GM11168 (cell line): ENCODE measurements around the gene MYCBP2.
"Not testable (repeated sequence)": the region's sequence is repeated elsewhere in the genome, so short reads cannot be mapped to it uniquely, and the experiment has no call there.

Source experiments
- in situ Hi-C: fragments of 300-500 bp; cut with MboI; formaldehyde crosslinking; loops from one replicate; pipeline ENCODE4 v1.12.0; 2022; ENCODE audit warnings: low sequenced_read_pairs; ENCODE audit not compliant: unreplicated experiment

Gene MYCBP2

DNA sequence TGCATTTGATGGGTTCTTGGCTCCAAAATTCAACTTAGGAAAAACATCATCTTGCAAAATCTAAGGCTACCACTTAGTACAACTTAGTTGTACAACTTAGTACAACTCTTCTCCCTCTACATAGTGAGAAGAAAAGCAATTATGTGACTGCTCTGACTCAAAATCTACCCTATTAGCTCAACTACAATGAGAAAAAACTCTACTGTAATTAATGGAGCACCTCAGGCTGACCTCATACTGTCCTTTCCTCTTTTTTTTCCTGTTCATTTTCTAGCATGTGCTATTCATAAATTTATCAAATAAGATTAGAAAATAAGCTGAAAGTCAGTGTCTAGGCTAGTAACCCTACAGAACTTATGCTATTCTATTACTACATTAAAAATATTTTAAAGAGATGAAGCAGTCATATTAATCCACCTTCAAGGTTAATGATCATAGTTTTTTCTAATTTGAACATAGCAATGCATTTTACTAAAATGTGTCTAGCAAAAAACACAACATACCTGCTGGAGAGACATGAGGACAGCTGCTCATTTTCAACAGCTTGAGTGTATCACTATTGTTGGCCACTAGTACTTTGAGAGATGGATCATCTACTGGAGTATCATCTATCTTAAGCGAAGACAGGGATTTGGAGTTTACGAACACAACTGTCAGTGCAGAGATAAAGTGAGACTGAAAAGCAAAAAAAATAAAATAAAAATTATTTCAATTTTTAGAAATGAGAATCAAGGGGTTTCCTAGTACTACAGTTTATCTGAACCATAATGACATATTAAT lies 311.8 kb downstream of the MYCBP2 start:
- in situ Hi-C loops = no loop called here

DNA sequence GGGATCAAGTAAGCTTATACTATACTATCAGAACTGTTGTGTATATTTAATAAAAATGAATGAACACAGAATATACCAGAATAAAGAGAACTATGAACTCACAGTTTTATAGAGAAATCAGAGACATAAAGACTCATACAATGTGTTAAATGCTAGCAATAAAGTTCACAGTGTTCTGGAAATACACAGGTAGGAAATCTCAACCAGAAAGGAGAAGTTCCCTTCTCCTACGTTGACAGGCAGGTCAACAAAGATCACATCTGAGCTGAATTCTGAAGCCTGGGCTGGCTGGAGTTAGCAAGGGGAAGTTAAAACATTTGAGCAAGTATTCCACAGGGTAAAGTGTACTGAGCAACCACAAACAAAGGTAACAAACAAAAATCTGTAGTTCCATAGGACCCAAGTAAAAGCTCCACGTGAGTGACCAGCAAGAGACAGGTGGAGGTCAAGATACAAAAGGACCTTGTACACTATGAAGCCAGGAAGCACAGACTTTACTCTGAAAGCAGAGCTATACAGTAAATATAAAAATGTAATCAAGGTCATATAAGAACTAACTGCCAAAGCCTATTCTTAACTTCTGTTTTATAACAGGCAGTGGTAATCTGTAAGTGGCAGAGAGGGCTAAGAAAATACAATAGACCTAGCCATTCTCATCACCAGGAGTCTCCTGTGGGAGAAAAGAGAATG lies 312.9 kb downstream of the MYCBP2 start:
- in situ Hi-C loops = no loop called here

DNA sequence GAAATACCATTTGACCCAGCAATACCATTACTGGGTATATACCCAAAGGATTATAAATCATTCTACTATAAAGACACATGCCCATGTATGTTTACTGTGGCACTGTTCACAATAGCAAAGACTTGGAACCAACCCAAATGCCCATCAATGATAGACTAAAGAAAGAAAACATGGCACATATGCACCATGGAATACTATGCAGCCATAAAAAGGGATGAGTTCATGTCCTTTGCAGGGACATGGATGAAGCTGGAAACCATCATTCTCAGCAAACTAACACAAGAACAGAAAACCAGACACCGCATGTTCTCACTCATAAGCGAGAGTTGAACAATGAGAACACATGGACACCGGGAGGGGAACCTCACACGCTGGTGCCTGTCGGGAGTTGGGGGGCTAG lies 317.2 kb downstream of the MYCBP2 start:
- in situ Hi-C loops = not testable (repeated sequence)

DNA sequence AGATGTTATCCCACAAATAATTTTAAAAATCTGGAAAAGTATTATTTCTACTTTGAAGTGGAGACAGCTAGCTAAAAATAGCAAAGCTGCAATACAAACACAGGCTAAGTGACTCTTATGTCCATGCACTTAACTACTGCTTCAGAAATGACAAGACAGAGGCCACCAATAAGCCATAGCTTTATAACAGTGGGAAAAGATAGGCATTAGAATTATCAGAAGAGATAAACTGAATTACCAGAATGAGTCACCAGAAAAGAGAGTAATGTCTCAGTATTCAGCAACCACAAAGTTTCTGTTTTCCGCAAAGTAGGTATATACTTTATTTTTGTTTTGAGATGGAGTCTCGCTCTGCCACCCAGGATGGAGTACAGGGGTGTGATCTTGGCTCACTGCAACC lies 317.9 kb downstream of the MYCBP2 start:
- in situ Hi-C loops = no loop called here

DNA sequence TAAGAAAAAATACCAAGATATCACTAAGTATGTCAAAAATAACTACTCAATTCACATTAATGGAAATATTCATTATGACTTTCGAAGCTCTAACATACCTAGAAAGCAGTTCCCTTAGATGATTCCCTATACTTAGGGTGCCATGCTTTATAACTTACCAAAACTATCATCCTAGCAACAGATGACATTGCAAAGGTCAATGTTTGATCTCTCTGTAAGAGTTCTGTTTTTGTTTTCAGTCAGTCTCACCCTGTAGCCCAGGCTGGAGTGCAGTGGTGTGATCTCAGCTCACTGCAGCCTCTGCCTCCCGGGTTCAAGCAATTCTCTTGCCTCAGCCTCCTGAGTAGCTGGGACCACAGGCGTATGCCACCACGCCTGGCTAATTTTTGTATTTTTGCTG lies 318.6 kb downstream of the MYCBP2 start:
- in situ Hi-C loops = not testable (repeated sequence)

DNA sequence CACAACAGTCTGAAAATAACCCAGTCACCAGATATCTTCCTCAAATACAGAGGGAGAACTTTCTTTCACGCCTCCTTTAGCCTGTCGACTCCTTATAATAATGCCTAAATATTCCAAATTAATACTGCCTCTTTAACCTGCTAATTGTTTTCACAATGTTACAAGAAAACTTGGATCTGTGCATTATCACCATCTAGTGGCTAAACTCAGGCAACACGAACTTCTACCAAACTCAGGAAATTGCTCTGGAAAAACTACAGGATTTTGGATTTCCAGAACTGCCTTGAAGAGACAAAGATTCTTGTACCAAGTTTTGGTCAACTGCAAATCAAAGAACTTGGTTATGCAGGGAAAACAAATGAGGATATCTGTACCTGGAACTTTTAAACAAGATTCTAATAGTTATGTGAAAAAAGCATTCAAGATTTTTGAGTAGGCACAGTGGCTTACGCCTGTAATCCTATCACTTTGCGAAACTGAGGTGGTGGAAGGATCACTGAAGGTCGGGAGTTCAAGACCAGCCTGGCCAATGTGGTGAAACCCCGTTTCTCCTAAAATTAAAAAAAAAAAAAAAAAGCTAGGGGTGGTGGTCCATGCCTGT lies 324.2 kb downstream of the MYCBP2 start:
- in situ Hi-C loops = no loop called here

DNA sequence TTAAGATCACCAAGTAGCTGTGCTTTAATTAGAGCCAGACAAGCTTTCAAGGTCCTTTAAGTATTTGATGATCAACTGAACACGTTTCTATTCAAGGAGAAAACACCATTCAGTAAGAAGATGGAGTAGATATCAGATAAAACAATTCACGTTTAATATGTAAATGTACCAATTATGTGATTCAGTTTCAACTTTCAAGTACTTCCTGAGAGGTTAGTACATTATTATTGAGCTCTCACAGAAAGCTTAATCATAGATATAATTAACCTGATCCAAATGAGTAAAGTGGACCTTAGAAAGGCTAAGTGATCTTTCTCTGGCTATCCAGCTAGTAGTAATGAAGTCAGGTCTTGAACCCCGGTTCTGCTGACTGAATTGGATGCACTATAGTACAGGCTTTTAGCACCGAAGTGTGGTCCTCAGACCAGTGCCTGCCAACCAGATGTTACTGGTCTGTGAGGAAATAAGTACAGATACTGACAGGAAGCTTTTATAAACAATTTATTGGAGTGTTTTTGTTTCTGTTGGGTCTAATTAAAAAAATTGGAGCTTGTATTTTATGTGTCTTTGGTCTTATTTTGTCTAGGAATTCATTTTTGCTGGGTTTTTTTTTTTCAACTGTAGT lies 324.8 kb downstream of the MYCBP2 start:
- in situ Hi-C loops = no loop called here

DNA sequence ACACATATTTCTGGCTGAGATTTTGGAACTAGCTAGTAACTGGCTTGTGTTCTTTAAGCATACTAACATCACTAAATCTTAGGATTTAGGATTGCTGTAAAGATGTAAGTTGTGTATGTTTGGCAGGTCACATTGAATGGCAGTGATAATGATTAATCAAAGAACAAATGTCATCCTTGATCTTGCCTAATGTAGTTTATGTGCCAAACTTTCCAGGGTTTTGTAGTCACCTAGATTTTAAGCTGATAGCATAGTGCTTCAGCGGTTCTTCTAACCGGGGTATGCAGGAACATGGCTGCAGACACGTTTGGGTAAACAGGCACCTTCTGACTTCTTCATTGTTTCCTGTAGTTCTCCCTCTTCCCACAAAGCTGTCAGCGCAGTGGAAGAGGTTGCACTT lies 325.4 kb downstream of the MYCBP2 start:
- in situ Hi-C loops = no loop called here

DNA sequence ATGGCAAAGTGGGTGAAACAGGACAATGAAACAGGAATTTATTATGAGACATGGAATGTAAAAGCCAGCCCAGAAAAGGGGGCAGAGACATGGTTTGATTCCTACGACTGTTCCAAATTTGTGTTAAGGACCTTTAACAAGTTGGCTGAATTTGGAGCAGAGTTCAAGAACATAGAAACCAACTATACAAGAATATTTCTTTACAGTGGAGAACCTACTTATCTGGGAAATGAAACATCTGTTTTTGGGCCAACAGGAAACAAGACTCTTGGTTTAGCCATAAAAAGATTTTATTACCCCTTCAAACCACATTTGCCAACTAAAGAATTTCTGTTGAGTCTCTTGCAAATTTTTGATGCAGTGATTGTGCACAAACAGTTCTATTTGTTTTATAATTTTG lies 326.4 kb downstream of the MYCBP2 start:
- in situ Hi-C loops = no loop called here
